Measurements from ENCODE around the gene HTT-AS. TPM values are rescaled to one million over a fixed set of nuclear protein-coding genes. Genes with fewer than 3 reads are reported as not detected.

HTT-AS gene
- total and polyA plus RNA-seq, 2 experiments from 2014 or later = not detected

GRCh38 chr4:3019145-3019846 is 55.0 kb downstream of the HTT-AS start:
- Histone ChIP-seq H3K9me3 (ENCODE audit: low read depth) (no peaks in the 10 kb centered on the region), H3K36me3 (replicated peaks; ENCODE audit: insufficient read depth, low read depth) (no peaks in the 10 kb centered on the region), H3K27ac (no peak overlapping the region), H3K4me1 (ENCODE audit: insufficient read depth) (no peaks in the 10 kb centered on the region), H4K20me1 (ENCODE audit: insufficient read depth, poor library complexity, severe bottlenecking) (no peaks in the 10 kb centered on the region), H2AFZ (no peak overlapping the region), H3K9me2 (replicated peaks; ENCODE audit: insufficient read depth) (no peaks in the 10 kb centered on the region), H3K4me3 (no peak overlapping the region), H3K4me2 (no peak overlapping the region), H3K79me2 (no peaks in the 10 kb centered on the region), H3K27me3 (no peaks in the 10 kb centered on the region)
- no peak for DNase-seq (ENCODE audit: low spot score)
- WGBS (ENCODE audit: low lambda C conversion rate, missing lambda C conversion rate) = 92% methylated on average over 13 of the region's 13 CpGs
- TF ChIP-seq EZH2 (IDR thresholded peaks at IDR 0.05; ENCODE audit: borderline replicate concordance) = no peak
- TF ChIP-seq EZH2phosphoT487 (IDR thresholded peaks at IDR 0.05; ENCODE audit: low read depth, severe bottlenecking, unreplicated experiment) = no peak
- TF ChIP-seq, protein P1, sequence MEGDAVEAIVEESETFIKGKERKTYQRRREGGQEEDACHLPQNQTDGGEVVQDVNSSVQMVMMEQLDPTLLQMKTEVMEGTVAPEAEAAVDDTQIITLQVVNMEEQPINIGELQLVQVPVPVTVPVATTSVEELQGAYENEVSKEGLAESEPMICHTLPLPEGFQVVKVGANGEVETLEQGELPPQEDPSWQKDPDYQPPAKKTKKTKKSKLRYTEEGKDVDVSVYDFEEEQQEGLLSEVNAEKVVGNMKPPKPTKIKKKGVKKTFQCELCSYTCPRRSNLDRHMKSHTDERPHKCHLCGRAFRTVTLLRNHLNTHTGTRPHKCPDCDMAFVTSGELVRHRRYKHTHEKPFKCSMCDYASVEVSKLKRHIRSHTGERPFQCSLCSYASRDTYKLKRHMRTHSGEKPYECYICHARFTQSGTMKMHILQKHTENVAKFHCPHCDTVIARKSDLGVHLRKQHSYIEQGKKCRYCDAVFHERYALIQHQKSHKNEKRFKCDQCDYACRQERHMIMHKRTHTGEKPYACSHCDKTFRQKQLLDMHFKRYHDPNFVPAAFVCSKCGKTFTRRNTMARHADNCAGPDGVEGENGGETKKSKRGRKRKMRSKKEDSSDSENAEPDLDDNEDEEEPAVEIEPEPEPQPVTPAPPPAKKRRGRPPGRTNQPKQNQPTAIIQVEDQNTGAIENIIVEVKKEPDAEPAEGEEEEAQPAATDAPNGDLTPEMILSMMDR (IDR thresholded peaks at IDR 0.05; ENCODE audit: poor library complexity) = no peak

DNA sequence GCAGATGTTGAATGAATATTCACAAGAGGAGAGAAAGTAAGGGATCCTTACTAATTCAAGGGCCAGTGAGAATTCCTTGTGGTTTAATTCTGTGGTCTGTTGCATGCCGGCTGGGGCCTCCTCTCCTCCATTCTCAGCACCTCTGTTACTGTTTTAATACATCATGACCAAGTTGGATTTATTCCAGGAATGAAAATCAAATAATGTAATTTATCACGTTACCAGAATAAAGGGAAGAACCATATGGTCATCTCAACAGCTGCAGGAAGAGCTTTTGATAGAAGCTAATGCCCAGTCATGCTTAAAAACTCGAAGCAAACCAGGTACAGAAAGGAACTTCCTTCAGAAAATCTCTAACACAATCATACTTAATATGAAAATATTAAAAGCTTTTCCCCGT is 56.8 kb downstream of the HTT-AS start:
- TF ChIP-seq EZH2phosphoT487 (IDR thresholded peaks at IDR 0.05; ENCODE audit: low read depth, severe bottlenecking, unreplicated experiment) (no peak), EZH2 (IDR thresholded peaks at IDR 0.05; ENCODE audit: borderline replicate concordance) (no peak)
- TF ChIP-seq, protein P1 (IDR thresholded peaks at IDR 0.05; ENCODE audit: poor library complexity) = no peak
- Histone ChIP-seq H3K4me2 (no peak overlapping the region), H3K27me3 (no peaks in the 10 kb centered on the region), H3K27ac (no peak overlapping the region), H3K9me2 (replicated peaks; ENCODE audit: insufficient read depth) (no peaks in the 10 kb centered on the region), H4K20me1 (ENCODE audit: insufficient read depth, poor library complexity, severe bottlenecking) (no peaks in the 10 kb centered on the region), H2AFZ (no peak overlapping the region), H3K79me2 (no peaks in the 10 kb centered on the region), H3K4me1 (ENCODE audit: insufficient read depth) (peaks cover 8% of the 10 kb centered on the region), H3K9me3 (ENCODE audit: low read depth) (no peaks in the 10 kb centered on the region), H3K36me3 (replicated peaks; ENCODE audit: insufficient read depth, low read depth) (no peaks in the 10 kb centered on the region), H3K4me3 (no peak overlapping the region)
- DNase-seq (ENCODE audit: low spot score) = no peak
- 88% methylated on average over 4 of the region's 4 CpGs for WGBS (ENCODE audit: low lambda C conversion rate, missing lambda C conversion rate)

DNA sequence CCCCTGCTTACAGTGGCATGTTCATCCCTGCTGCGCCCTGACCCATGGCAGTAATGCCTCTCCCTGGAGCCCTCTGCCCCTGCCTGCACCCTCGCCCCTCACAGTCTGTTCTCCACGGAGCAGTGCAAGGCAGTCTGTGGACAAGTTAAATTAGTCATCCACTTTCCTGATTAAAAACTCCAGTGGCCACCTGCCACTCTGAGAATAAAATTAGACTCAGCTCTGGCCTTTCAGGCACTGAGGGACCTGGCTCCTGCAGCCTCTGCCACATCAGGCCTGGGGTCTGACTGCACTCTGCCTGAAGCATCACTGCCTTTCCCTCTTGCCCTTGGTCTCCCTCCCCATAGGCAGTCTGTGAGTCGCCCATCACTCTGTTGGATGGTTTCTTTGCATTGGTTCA is 57.4 kb downstream of the HTT-AS start:
- no peak overlapping the region for H2AFZ ChIP-seq
- H3K27ac ChIP-seq = no peak overlapping the region
- H4K20me1 ChIP-seq (ENCODE audit: insufficient read depth, poor library complexity, severe bottlenecking) = no peaks in the 10 kb centered on the region
- no peak for TF ChIP-seq EZH2 (IDR thresholded peaks at IDR 0.05; ENCODE audit: borderline replicate concordance)
- TF ChIP-seq EZH2phosphoT487 (IDR thresholded peaks at IDR 0.05; ENCODE audit: low read depth, severe bottlenecking, unreplicated experiment) = no peak
- TF ChIP-seq, protein P1 (IDR thresholded peaks at IDR 0.05; ENCODE audit: poor library complexity) = no peak
- H3K36me3 ChIP-seq (replicated peaks; ENCODE audit: insufficient read depth, low read depth) = no peaks in the 10 kb centered on the region
- DNase-seq (ENCODE audit: low spot score) = no peak
- no peaks in the 10 kb centered on the region for H3K27me3 ChIP-seq
- H3K79me2 ChIP-seq = no peaks in the 10 kb centered on the region
- WGBS (ENCODE audit: low lambda C conversion rate, missing lambda C conversion rate) = 94% methylated on average over 4 of the region's 4 CpGs
- no peak overlapping the region for H3K4me3 ChIP-seq
- H3K9me2 ChIP-seq (replicated peaks; ENCODE audit: insufficient read depth) = no peaks in the 10 kb centered on the region
- peaks cover 8% of the 10 kb centered on the region for H3K4me1 ChIP-seq (ENCODE audit: insufficient read depth)
- no peaks in the 10 kb centered on the region for H3K9me3 ChIP-seq (ENCODE audit: low read depth)
- no peak overlapping the region for H3K4me2 ChIP-seq

Data from hepatocyte (in vitro differentiated cells).